Sciatic nerve (tissue), 2 donors: Measurements from ENCODE around the gene MED12L. TPM values are rescaled to one million over a fixed set of nuclear protein-coding genes. Genes with fewer than 3 reads are reported as not detected.

Source experiments
- ATAC-seq: fragments of 200-7000 bp; cut with Tn5 transposase; one replicate; pipeline ENCODE4 v1.9.1; 2020; ENCODE audit warnings: mild to moderate bottlenecking, moderate library complexity
- DNase-seq: peaks from one replicate; pipeline ENCODE4 v3.0.0-alpha.2; 2020; ENCODE audit warnings: low spot score
- intact Hi-C: fragments of 100-400 bp; cut with DNase I; formaldehyde crosslinking; loops from one replicate; pipeline ENCODE4 v1.14.2; 2022
- total RNA-seq: library from RNA; stranded (reverse); fragmentation: NEBNext Ultra II Directional; extraction: Animal tissue kit (Norgen Biotek cat#: 25700); gene quantifications from one replicate; pipeline ENCODE4 v1.2.1, GENCODE V29; 2021
- donor health status: DM: no; HTN: no; CAD: no.
- donor health status: DM: no; HTN: no; CAD: no.

Gene MED12L
- total RNA-seq, 1 donor from 2014 or later: 4.8 TPM

DNA sequence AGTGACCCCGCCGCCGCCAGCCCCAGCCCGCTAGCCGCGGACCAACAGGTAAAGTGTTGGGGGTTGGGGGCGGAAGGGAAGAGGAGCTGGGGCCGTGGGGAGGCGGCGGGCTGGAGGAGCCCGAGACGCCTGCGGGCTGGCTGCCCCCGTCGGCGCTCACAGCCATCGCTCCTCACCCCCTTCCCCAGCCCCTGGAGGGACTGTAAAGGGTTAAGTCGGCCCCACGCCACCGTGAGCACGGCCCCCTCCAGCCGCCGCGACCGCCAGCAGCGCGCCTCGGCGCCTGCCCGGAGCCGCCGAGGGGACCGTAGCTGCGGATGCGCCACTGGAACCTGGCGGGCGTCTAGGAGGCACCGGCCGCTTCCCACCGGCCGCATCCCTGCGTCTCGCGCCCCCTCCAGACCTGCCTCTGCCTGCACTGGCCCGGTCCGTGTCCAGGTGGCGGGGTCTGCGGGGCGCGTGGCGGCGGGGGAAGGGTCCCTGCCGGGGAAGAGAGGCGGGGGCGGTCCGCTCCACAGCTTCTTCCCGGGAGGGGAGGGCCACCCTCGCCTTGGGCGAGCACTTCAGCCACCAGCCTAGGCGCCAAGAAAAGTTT, 522 bp downstream of the MED12L start:
- ATAC-seq (peak; percentile 24), DNase-seq (peak; percentile 61)
- intact Hi-C loops: no loop called here

- intact Hi-C loops: no loop called here
- ATAC-seq (peak; percentile 93), DNase-seq (peak; percentile 86)
Measured at GRCh38 chr3:151086484-151087456, 1.3 kb downstream of the MED12L start.

DNA sequence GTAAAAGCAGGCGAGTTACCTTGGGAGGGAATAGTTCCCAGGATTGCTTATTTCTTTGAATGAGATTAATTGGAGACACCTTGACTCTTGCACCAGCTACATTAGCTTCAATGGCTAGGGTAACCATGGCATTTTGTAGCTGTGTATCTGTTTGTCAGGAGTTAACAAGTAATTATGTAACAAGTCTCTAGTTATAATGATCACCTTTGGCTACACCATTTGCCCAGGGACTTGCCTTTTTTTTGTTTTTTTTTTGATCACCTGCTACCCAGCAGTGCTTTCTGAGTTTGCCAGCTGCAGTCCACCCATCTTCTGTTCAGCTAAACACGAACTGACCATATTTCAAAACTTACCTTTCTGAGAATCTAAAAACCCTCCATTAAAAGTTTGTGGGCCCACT, 2.2 kb downstream of the MED12L start:
- no peak for ATAC-seq
- DNase-seq: no peak
- intact Hi-C loops: no loop called here

DNA sequence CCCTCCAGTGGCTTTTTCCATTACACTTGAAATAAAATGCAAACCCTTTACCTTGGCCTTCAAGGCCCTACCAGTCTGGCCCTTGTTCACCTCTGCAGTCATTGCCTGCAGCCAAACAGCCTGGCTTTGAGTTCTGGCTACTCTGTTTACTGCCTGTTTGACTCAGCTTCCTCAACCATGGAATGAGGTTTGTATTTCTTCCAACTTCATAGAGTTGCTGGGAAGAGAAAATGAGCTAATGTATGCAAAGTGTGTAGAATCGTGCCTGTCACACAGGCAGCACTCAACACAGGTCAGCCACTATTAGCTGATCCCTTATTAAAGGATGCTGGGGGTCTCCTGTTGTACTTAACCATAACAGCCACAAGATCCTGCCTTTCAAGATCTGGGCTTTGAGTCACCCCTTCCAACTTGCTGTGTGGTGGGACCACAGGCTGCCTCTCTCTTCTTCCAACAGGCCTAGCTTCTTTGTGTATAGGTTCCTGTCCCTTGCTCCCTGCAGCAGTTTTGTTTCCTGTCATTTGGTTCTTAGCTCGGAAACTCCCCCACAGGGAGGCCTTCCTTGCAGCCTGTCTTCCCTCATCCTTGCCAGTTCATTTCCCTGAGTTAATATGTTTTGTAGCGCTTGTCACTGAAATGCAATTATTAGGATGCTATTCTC, 6.4 kb downstream of the MED12L start:
- no peak for DNase-seq
- no peak for ATAC-seq
- intact Hi-C loops: no loop called here

- intact Hi-C loops: no loop called here
- no peak for ATAC-seq
- DNase-seq: no peak
Measured at GRCh38 chr3:151093148-151093547, 7.7 kb downstream of the MED12L start.

DNA sequence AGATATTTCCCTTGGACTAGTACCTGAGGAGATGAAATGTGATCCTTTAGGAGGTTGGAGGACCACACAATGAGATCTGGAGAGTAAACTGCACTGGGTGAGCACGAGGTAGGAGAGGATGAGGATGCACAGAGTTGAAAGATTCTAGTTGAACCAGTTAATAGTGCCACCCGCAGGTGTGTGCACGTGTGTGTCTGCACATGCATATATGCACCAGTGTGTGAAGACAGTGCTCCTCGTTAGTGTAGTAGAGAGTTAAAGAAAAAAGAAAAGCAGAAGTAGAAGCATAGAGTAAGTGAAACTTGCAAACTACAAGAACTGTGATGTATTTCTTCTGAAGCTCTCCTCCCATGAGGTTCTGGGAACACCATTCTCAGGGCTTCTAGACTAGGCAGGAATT, 8.4 kb downstream of the MED12L start:
- intact Hi-C loops: no loop called here
- no peak for ATAC-seq
- no peak for DNase-seq

DNA sequence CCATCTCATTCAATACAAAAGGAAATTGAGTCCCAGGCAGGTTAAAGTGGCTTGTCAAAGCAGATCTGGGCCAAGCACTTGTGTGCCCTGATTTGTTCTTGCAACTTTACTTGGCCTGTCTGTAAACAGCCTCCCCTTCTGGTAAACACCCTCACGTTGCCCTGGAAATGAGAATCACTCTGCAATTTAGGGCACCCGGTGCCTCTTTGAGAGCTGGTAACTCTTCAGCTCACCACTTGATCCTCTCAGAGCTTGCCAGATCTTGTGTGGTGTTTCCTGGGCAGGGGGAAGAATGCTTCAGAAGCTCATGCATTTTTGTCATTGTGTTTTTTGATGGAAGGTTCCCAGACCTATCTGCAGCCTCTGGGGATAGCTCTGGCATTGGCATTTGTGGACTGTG, 11.3 kb downstream of the MED12L start:
- intact Hi-C loops: no loop called here
- no peak for DNase-seq
- ATAC-seq: no peak

DNA sequence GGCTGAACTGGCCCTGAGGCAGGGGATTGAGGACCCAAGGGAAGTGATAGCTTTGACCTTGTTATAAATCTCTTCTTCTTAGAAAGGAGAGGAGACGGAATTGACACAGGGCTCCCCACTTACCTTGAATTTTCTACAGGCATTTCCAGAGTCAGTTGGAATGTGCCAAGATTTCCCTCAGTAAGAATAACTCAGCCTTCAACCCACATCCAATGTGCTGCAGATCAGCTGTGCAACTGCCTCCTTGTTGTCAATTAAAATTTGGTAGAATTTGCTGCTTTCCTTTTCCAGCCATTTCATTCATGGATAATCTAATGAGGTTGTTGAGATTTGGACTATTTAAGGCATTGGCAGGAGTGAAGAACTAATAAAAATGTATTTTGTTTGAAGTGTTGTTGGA, 14.6 kb downstream of the MED12L start:
- ATAC-seq (no peak), DNase-seq (no peak)
- intact Hi-C loops: no loop called here

DNA sequence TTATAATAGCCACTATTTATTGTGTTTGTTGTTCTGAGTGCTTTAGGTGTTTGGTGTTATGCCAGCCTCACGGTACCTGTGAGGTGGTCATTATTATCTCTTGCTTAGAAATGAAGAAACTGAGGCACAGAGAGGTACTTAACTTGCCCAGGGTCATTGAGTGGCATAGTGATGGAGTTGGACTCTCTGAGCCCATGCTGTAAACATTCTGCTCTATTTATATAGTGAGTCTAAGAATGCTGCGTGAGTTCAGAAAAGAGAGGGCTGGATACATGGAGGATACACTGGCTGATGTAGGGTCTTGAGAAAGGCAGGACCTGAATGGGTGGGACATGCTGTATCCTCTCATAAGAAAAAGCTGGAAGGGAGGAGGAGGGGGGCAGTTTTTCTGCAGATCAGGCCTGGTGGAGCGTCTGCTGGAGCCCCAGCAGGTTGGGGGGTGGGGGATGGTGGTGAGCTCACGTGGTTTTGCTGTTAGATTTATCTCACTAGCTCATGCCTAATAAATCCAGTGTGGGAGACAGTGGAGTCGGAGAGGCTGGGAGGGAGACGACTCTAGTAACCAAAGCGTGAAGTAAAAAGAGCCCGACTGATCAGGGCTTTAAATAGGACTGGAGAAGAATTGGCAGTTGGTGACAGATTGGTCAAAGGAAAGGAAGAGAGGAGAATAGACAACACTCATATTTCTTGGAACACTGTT, 16.0 kb downstream of the MED12L start:
- intact Hi-C loops: no loop called here
- no peak for DNase-seq
- no peak for ATAC-seq

DNA sequence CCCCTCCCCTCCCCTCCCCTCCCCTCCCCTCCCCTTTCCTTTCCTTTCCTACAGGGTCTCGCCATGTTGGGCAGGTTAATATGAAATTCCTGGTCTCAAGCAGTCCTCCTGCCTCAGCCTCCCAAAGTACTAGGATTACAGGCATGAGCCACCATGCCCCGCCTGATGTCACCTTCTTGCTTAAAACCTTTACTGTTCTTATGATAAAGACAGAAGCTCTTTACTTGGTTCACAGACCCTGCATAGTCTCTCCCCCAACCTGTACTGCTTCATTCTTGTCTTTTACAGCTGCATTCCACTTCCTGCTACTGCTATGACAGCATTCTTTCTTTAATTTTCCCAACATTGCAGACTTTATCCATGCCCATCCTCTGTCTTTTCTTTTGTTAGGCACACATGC, 20.8 kb downstream of the MED12L start:
- DNase-seq: no peak
- no peak for ATAC-seq
- intact Hi-C loops: no loop called here

DNA sequence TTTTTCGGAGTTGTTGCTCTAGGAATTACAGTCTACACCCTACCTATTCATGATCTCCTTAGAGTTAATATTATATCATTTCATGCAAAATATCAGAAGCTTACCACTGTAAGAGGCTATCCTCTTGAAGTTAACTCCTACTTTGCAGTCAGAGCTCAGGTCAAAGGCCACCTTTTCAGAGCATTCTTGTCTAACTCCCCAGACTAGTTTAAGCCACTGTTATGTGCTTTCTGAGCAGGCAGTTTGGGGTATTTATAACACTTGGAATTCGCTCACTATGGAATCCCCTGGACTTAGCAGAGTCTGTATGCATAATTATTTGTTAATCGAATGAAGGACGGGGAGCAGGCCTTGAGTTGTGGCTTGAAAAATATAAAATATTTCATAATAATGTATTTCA, 21.7 kb downstream of the MED12L start:
- no peak for DNase-seq
- intact Hi-C loops: no loop called here
- no peak for ATAC-seq

GRCh38 chr3:151107701-151108100, 22.2 kb downstream of the MED12L start:
- intact Hi-C loops: no loop called here

GRCh38 chr3:151109286-151109800, 23.9 kb downstream of the MED12L start:
- ATAC-seq (no peak), DNase-seq (no peak)
- intact Hi-C loops: no loop called here

More at GRCh38 chr3:151107701-151108100, 22.2 kb downstream of the MED12L start:
- ATAC-seq (no peak), DNase-seq (no peak)

DNA sequence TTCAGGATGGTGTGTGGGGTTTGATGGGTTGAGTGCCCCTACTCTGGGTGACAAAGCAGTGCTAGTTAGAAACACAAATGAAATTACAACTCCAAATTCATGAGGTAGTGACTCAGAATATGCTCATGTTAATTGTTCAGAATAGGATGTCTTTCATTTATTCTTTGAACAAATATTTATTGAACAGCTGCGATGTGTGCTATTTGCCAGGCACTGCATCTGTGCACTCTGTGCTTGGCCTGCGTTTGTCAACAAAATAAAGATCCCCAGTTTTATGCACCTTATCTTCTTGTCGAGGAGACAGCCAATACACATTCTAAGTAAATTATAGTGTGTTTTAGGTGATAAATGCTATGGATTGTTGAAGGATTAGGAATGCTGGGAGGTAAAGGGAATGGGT, 27.3 kb downstream of the MED12L start:
- intact Hi-C loops: no loop called here
- no peak for ATAC-seq
- no peak for DNase-seq

DNA sequence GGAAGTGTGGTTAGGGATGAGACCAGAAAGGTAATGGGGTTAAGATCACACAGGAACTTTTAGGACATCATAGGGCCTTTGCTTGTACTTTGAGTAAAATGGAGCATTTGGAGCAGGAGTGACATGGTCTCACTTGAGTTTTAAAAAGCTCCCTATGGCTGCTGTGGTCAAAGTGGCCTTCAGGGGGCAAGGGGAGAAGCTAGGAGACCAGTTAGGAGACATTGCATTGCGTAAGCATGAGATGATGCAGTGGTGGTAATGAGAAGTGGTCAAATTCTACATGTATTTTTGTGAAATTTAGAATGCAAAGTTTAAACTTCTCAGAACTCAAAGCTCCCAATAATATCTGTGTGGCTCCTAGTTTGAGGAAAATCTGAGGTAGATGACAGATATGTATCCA, 27.9 kb downstream of the MED12L start:
- ATAC-seq (no peak), DNase-seq (no peak)
- intact Hi-C loops: no loop called here

DNA sequence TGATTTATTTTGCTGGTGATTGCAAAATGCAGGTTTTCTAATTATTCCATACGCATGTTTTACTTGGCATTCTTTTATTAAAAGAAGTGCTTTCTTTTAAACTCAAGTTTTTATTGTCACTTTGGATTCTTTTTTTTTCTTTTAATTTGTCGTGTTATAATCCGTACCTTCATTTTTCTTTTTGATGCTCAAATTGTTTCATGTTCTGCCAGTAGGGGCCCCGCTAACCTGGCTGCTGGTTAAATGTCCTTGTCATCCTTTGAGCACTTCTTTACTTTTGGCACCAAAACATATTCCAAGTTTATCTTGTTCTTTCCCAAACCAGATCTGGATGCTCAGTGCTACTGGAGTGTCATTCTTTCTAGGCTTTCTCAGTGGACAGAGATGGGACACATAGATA, 31.6 kb downstream of the MED12L start:
- intact Hi-C loops: no loop called here
- ATAC-seq (no peak), DNase-seq (no peak)

DNA sequence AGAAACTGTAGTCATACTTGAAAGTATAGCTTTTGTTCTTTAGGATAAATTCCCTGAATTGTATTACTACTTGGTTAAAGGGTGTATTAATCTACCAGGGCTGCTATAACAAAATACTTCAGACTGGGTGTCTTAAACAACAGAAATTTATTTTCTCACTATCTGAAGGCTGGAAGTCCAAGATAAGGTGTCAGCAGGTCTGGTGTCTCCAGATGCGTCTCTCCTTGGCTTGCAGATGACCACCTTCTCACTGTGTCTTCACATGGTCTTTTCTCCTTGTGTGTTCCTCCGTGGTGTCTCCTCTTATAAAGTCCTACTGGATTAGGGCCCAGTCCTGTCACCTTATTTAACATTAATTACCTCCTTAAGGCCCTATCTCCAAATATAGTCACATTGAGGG, 33.7 kb downstream of the MED12L start:
- ATAC-seq (no peak), DNase-seq (no peak)
- intact Hi-C loops: no loop called here

GRCh38 chr3:151120409-151120808, 34.9 kb downstream of the MED12L start:
- ATAC-seq: no peak
- intact Hi-C loops: no loop called here
- no peak for DNase-seq

DNA sequence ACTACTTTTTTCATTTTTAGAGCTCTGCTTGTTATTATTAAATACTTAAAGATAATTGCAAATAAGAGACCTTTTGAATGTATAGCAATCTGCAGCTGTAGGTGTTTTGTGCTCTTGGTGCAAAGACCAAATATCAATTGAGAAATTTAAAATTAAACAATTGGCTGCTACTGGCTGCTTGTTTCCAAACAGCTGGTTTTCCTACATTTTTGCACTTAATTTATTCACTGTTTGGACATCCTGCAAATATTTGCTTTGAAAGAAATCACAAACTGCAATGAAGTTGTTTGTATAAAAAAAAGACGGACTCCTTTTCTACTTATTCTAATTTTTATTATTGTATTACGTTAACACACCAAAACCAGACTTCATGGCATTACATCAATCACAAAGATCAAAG, 35.6 kb downstream of the MED12L start:
- intact Hi-C loops: no loop called here
- ATAC-seq (no peak), DNase-seq (no peak)
